ENCODE measurements around the gene RAPGEF4. TPM values are rescaled to one million over a fixed set of nuclear protein-coding genes. Genes with fewer than 3 reads are reported as not detected.

Gene RAPGEF4
- polyA plus RNA-seq, 3 donors, result not detected

GRCh38 chr2:172858473-172858745 lies 122.8 kb downstream of the RAPGEF4 start:
- H3K4me2 ChIP-seq (replicated peaks; ENCODE audit: extremely low read depth, low read length, poor library complexity, severe bottlenecking), result no peak overlapping the region
- no peaks in the 10 kb centered on the region for H3K4me1 ChIP-seq (ENCODE audit: control insufficient read depth in 1 of 2, insufficient read depth in 2 of 2, low read length in 2 of 2)
- no peak overlapping the region for H3K27ac ChIP-seq (ENCODE audit: low read depth in 1 of 2, low read length in 2 of 2)
- Mint-ChIP-seq H3K4me3 (no peak overlapping the region), H3K36me3 (no peaks in the 10 kb centered on the region), H3K27ac (no peak overlapping the region), H3K4me1 (no peaks in the 10 kb centered on the region), H3K27me3 (ENCODE audit: low read depth in 3 of 3) (peaks cover 12 to 34% (median 20%) of the 10 kb centered on the region in 3 donors), H3K9me3 (peaks cover 0 to 9% (median 4%) of the 10 kb centered on the region in 7 donors)
- H3K79me2 ChIP-seq (ENCODE audit: insufficient read depth, low read length), result no peaks in the 10 kb centered on the region
- no peak for TF ChIP-seq CTCF (IDR thresholded peaks at IDR 0.05)
- intact Hi-C loops (cut with micrococcal nuclease), result no loop called here
- no peak overlapping the region for H3K4me3 ChIP-seq (replicated peaks in 1 of 3; ENCODE audit: low read depth in 2 of 3, low read length in 3 of 3)
- no peaks in the 10 kb centered on the region for H4K20me1 ChIP-seq (ENCODE audit: insufficient read depth, low read length)
- no peak overlapping the region for H2AFZ ChIP-seq (ENCODE audit: insufficient read depth, low read depth, low read length, poor library complexity, severe bottlenecking)
- peaks cover 13% of the 10 kb centered on the region in 2 donors for H3K27me3 ChIP-seq (ENCODE audit: control insufficient read depth in 2 of 2, insufficient read depth in 2 of 2, low read length in 2 of 2)
- no peaks in the 10 kb centered on the region for H3K36me3 ChIP-seq (replicated peaks in 1 of 2; ENCODE audit: control insufficient read depth in 1 of 2, insufficient read depth in 2 of 2, low read length in 2 of 2)
- no peak overlapping the region for H3K9ac ChIP-seq (ENCODE audit: insufficient read depth, low read length, poor library complexity, severe bottlenecking)
- DNase-seq, result no peak
- no CpG with 5 or more reads among the region's 1 CpG for WGBS (ENCODE audit: insufficient coverage)
- H3K9me3 ChIP-seq (replicated peaks in 1 of 2; ENCODE audit: control insufficient read depth in 1 of 2, insufficient read depth in 1 of 2, low read length in 2 of 2), result no peaks in the 10 kb centered on the region

- WGBS (ENCODE audit: insufficient coverage), result 100% methylated on average over 2 of the region's 9 CpGs
- H3K27ac Mint-ChIP-seq, result no peak overlapping the region
- no peaks in the 10 kb centered on the region for H3K79me2 ChIP-seq (ENCODE audit: insufficient read depth, low read length)
Observed at GRCh38 chr2:172859581-172860335, 124.1 kb downstream of the RAPGEF4 start.

More at GRCh38 chr2:172859581-172860335, 124.1 kb downstream of the RAPGEF4 start:
- H3K27ac ChIP-seq (ENCODE audit: low read depth in 1 of 2, low read length in 2 of 2), result no peak overlapping the region
- H3K4me3 ChIP-seq (replicated peaks in 1 of 3; ENCODE audit: low read depth in 2 of 3, low read length in 3 of 3), result no peak overlapping the region
- no peak for TF ChIP-seq CTCF (IDR thresholded peaks at IDR 0.05)
- H3K4me1 Mint-ChIP-seq, result no peaks in the 10 kb centered on the region
- H3K27me3 Mint-ChIP-seq (ENCODE audit: low read depth in 3 of 3), result peaks cover 14 to 30% (median 22%) of the 10 kb centered on the region in 3 donors
- H3K9ac ChIP-seq (ENCODE audit: insufficient read depth, low read length, poor library complexity, severe bottlenecking), result no peak overlapping the region
- peaks cover 13 to 16% of the 10 kb centered on the region in 2 donors for H3K27me3 ChIP-seq (ENCODE audit: control insufficient read depth in 2 of 2, insufficient read depth in 2 of 2, low read length in 2 of 2)
- H3K9me3 ChIP-seq (replicated peaks in 1 of 2; ENCODE audit: control insufficient read depth in 1 of 2, insufficient read depth in 1 of 2, low read length in 2 of 2), result no peaks in the 10 kb centered on the region
- H3K4me2 ChIP-seq (replicated peaks; ENCODE audit: extremely low read depth, low read length, poor library complexity, severe bottlenecking), result no peak overlapping the region
- no peaks in the 10 kb centered on the region for H3K36me3 ChIP-seq (replicated peaks in 1 of 2; ENCODE audit: control insufficient read depth in 1 of 2, insufficient read depth in 2 of 2, low read length in 2 of 2)
- no peak for DNase-seq
- no peaks in the 10 kb centered on the region for H3K36me3 Mint-ChIP-seq
- no peak overlapping the region for H3K4me3 Mint-ChIP-seq
- no peaks in the 10 kb centered on the region for H4K20me1 ChIP-seq (ENCODE audit: insufficient read depth, low read length)
- no peak overlapping the region for H2AFZ ChIP-seq (ENCODE audit: insufficient read depth, low read depth, low read length, poor library complexity, severe bottlenecking)
- intact Hi-C loops (cut with micrococcal nuclease), result no loop called here
- H3K4me1 ChIP-seq (ENCODE audit: control insufficient read depth in 1 of 2, insufficient read depth in 2 of 2, low read length in 2 of 2), result no peaks in the 10 kb centered on the region
- H3K9me3 Mint-ChIP-seq, result peaks cover 0 to 7% (median 2%) of the 10 kb centered on the region in 7 donors
